Progenitor cell of endocrine pancreas (in vitro differentiated cells): Measurements from ENCODE around the gene OGA. TPM values are rescaled to one million over a fixed set of nuclear protein-coding genes. Genes with fewer than 3 reads are reported as not detected.

ENCODE experiments used
- DNase-seq: peaks from one replicate; pipeline ENCODE4 v3.0.0; 2021; ENCODE audit warnings: low spot score; ENCODE audit not compliant: unreplicated experiment
- H3K27ac Mint-ChIP-seq: 2 replicates; pipeline ENCODE4 v1.8.0; 2021; ENCODE audit warnings: mild to moderate bottlenecking, moderate library complexity, mixed read lengths
- H3K27me3 Mint-ChIP-seq: 2 replicates; pipeline ENCODE4 v1.8.0; 2021; ENCODE audit warnings: mixed read lengths
- H3K36me3 Mint-ChIP-seq: 2 replicates; pipeline ENCODE4 v1.8.0; 2022; ENCODE audit warnings: mixed read lengths; ENCODE audit not compliant: insufficient read depth
- H3K4me1 Mint-ChIP-seq: 2 replicates; pipeline ENCODE4 v1.8.0; 2021; ENCODE audit warnings: low read depth, mixed read lengths
- H3K4me3 Mint-ChIP-seq: 2 replicates; pipeline ENCODE4 v1.8.0; 2021; ENCODE audit warnings: low read depth, mild to moderate bottlenecking, moderate library complexity, mixed read lengths
- H3K9me3 Mint-ChIP-seq: 2 replicates; pipeline ENCODE4 v1.8.0; 2021; ENCODE audit warnings: low read depth, mixed read lengths
- total RNA-seq: library from RNA; stranded (reverse); gene quantifications from 2 replicates; pipeline ENCODE4 v1.2.1, GENCODE V29; 2021
- TF ChIP-seq, protein P1 (sequence below): fragments of 200-600 bp; sonication (generic); IDR thresholded peaks from one replicate; pipeline ENCODE4 v1.5.0; 2021; ENCODE audit warnings: antibody characterized with exemption, mild to moderate bottlenecking; ENCODE audit not compliant: unreplicated experiment

OGA gene
- total RNA-seq, 1 donor from 2014 or later, result 148 TPM

DNA sequence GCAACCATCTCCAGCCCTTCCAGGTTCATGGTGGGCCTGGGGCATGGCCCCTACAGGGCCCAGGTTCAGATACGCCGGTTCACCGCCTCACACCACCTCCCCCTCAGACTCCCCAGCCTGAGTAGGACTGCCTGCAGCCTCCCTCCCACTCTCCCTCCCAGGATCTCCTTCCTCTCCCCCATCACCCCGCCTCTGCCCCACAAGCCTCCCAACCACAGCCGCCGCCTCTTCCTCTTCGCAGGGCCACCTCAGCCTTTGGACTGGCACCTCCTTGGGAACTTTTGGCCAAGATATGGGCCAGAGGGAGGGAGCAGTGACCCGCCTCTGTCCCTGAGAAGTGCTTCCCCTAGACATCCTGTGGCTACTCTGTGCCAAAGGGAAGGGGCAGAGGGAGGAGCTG, 16.1 kb upstream of the OGA start:
- Mint-ChIP-seq H3K4me1 (peaks cover 16% of the 10 kb centered on the region), H3K27ac (no peak overlapping the region), H3K9me3 (no peaks in the 10 kb centered on the region), H3K4me3 (no peak overlapping the region), H3K36me3 (no peaks in the 10 kb centered on the region), H3K27me3 (peaks cover 8% of the 10 kb centered on the region)
- TF ChIP-seq, protein P1, sequence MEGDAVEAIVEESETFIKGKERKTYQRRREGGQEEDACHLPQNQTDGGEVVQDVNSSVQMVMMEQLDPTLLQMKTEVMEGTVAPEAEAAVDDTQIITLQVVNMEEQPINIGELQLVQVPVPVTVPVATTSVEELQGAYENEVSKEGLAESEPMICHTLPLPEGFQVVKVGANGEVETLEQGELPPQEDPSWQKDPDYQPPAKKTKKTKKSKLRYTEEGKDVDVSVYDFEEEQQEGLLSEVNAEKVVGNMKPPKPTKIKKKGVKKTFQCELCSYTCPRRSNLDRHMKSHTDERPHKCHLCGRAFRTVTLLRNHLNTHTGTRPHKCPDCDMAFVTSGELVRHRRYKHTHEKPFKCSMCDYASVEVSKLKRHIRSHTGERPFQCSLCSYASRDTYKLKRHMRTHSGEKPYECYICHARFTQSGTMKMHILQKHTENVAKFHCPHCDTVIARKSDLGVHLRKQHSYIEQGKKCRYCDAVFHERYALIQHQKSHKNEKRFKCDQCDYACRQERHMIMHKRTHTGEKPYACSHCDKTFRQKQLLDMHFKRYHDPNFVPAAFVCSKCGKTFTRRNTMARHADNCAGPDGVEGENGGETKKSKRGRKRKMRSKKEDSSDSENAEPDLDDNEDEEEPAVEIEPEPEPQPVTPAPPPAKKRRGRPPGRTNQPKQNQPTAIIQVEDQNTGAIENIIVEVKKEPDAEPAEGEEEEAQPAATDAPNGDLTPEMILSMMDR, result no peak
- no peak for DNase-seq

DNA sequence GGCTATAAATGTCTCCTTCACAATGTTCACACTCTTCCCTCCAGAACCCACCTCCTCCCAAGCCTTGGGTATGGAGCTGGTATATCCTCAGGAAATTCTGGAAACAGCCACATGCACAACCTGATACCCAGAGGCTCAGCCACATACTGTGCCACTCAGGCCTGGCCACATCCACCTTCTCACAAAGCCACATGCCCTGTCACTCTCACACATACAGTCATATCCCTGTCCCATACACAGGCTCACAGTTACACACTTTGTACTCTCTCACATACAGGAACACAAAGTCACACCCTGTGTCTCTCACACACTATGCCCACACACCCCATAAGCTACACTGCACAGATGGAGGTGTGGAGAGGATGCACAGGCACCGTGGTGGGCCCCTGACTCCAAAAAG, 15.2 kb upstream of the OGA start:
- no peak for DNase-seq
- H3K36me3 Mint-ChIP-seq, result no peaks in the 10 kb centered on the region
- no peaks in the 10 kb centered on the region for H3K27me3 Mint-ChIP-seq
- H3K4me1 Mint-ChIP-seq, result peaks cover 15% of the 10 kb centered on the region
- no peak overlapping the region for H3K27ac Mint-ChIP-seq
- no peak overlapping the region for H3K4me3 Mint-ChIP-seq
- TF ChIP-seq, protein P1, result no peak
- no peaks in the 10 kb centered on the region for H3K9me3 Mint-ChIP-seq

DNA sequence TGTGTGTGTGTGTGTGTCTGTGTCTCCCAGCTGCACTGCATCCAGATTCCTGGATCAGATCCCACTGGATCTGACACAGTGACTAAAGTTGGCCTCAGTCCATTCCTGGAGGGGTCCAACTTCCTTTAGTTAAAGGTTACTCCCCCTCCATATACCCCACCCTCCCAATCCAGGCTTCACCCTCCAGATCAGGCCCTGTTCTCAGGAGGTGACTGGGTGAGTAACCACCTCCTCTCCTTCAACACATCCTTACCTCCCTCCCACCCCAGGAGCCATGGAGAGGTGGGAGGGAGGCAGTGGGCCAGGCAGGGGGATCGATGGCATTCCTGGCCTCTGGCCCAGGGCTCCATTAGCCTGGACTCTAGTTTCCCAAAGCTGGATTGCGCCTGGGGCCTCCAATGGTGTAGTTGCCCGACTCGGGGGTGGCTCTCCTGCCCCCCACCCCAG, 14.1 kb upstream of the OGA start:
- TF ChIP-seq, protein P1, result no peak
- Mint-ChIP-seq H3K36me3 (no peaks in the 10 kb centered on the region), H3K9me3 (no peaks in the 10 kb centered on the region), H3K4me3 (no peak overlapping the region), H3K4me1 (peaks cover 15% of the 10 kb centered on the region), H3K27ac (no peak overlapping the region), H3K27me3 (no peaks in the 10 kb centered on the region)
- no peak for DNase-seq

DNA sequence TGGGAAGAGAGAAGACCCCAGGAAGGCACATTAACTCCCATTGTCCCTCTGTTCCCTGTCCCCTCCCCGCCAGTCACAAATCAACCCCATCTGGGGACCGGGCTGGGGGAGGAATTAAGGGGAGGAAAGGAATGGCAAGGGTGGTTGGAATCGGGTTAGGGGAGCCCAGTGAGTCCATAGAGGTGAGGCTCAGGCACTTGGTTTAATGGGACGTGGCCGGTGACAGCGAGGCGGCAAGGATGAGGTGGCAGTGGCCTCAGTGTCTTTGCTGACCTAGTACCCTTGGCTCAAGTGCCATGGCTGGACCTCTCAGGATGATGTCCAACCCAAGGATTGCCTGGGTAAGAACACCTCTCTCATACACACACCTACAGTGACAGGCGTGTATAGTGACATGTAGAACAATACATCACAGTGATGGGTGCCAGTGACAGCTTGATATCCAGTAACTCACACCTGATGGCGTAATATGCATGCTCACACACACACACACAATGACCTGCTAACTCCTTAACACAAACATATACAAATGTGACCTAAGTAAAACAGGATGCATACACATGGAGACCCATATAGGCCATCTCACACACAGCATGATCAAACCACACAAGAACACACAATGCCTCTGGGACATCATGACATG, 13.0 kb upstream of the OGA start:
- H3K27me3 Mint-ChIP-seq, result no peaks in the 10 kb centered on the region
- TF ChIP-seq, protein P1, result no peak
- no peaks in the 10 kb centered on the region for H3K36me3 Mint-ChIP-seq
- no peak for DNase-seq
- H3K27ac Mint-ChIP-seq, result peak overlapping the region; percentile 93
- H3K4me3 Mint-ChIP-seq, result peak overlapping the region; percentile 76
- peaks cover 15% of the 10 kb centered on the region for H3K4me1 Mint-ChIP-seq
- H3K9me3 Mint-ChIP-seq, result no peaks in the 10 kb centered on the region

DNA sequence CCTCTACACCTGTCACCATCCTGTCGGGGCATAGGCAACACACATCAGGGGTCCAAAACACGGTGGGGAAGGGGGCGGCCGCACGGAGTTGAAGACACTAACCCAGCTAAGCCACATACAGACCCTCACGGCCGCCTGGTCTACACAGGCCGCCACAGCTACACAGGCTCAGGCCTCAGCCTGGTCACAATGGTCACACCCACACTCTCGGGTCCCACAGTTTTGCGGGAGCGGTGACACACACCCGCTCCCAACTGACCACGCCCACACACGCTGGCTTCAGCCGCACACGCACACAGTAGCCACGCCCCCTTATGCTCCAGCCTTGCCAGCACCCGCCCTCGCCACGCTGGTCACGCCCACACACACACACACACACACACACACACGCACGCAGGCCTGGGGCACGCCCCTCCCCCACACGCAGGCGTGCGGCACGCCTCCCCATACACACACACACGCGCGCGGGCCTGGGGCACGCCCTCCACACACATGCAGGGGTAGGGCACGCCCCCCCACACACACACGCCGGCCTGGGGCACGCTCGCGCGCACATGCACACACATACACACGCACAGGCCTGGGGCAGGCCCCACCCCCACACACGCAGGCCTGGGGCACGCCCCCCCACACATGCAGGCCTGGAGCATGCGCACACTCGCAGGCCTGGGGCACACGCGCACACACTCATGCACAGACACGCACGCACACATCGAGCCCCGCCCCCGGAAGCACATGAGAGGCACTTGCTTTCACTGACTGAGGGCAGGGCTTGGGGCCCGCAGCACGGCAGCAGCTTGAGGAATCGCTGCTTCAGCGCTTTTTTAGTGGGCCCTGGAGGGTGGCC, 12.3 kb upstream of the OGA start:
- no peaks in the 10 kb centered on the region for H3K27me3 Mint-ChIP-seq
- TF ChIP-seq, protein P1, result no peak
- no peaks in the 10 kb centered on the region for H3K9me3 Mint-ChIP-seq

More for the DNA sequence above, 12.3 kb upstream of the OGA start:
- peak; percentile 77 for DNase-seq
- Mint-ChIP-seq H3K36me3 (no peaks in the 10 kb centered on the region), H3K4me3 (peak overlapping the region; percentile 76), H3K27ac (peak overlapping the region; percentile 93), H3K4me1 (peaks cover 15% of the 10 kb centered on the region)
